NCI-H774 (cell line): ENCODE results near the gene PLEKHH1.
"Not testable (repeated sequence)": the region's sequence is repeated elsewhere in the genome, so short reads cannot be mapped to it uniquely, and the experiment has no call there.

Source experiments
- DNase-seq: peaks from one replicate; lab custom pipeline; 2025; lab: John Stamatoyannopoulos, UW

The PLEKHH1 gene

DNA sequence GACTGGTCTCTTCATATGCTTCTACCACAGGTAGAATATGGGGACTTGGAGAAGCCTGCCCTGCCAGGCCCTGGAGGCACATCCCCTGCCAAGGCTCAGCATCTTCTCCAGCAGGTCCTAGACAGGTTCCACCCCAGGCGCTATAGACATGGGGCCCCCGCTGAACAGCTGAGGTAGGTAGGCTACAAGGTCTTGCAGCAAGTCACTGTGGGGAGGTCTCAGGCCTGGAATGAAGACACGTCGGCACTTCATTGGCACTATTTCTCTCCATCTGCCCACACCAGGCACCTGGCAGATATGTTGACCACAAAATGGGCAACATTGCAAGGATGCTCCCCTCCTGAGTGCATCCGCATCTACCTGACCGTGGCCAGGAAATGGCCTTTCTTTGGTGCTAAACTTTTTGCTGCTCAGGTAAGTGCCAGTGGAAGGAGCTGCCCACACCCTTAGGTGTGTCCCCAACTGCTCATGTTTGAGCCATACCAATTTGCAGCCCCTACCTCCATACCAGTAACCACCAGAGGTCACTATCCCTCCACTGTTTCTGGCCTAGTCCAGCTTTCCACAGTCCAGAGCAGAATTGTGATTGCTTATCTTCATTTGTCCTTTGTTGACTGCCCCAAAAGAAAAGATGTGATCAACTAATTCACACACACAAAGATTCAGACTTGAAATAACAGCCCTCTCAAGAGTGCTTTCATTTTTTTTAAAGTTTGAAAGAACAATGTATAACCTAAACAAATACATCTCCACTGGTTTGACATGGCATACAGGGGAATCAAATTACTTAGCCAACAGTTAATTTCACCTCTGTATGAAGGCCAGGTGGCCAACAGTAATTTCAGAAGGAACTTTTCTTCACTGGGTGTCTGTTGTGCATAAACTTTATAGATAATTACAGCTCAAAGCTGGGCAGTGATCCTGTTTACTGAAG lies 50.9 kb downstream of the PLEKHH1 start:
- no peak for DNase-seq

DNA sequence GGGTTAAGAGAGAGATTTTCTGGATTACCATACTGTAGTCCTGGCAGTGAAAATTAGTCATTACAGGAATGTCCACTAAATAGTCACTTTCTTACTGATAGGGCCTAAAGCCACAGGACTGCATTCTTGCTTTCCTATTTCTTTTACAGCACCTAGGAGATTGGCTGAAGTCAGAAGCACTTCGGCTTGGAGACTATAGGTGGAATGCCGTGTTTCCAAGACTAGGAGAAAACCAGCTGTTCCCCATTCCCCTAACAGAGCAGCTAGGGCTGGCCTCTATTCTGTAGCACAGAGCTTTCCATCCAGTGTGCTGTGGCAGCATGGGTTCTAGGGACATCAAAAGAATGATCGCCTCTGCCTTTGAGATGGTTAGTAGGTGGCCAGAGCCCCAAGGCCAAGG lies 51.9 kb downstream of the PLEKHH1 start:
- DNase-seq: no peak

DNA sequence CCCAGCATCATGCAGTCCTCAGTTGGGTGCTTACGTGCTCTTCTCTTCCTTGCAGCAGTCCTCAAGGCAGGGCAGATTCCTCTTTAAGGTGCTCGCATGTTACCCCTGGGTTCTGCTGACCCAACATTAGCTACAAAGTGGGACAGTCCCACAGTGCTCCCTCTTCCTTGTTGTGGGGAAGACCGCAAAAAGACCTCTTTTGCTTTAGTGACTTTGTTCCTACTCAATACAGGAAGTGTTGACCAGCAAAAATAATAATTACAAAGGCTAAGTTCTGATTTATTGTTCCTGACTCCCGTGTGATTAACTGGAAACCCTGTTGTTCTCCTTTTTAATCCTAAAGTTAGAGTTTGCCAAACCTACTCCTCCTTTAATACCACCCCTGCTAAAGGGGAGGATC lies 53.3 kb downstream of the PLEKHH1 start:
- DNase-seq: no peak

- DNase-seq: no peak
Measured at GRCh38 chr14:67589204-67589770, 56.2 kb downstream of the PLEKHH1 start.

GRCh38 chr14:67593650-67594049 lies 60.6 kb downstream of the PLEKHH1 start:
- not testable (repeated sequence) for DNase-seq

DNA sequence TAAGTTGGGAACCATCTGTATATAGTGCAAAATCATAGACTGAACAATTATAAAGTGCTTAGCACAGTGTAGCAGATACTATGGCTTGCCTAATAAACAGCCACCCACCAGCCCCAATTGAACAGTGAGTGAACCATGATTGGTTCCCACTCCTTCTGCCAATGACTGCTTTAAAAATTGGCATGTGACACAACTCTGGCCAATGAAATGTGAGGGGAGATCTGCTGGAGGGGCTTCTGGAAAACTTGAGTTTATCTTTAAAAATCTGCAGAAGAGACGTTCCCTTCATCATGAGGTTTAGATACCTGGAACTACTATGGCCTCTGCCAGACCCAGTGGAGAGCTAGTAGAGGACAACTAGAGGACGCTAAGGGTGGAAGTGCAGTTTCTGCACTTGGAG lies 62.3 kb downstream of the PLEKHH1 start:
- DNase-seq: no peak

- peak; percentile 70 for DNase-seq
Measured at GRCh38 chr14:67599698-67600561, 66.8 kb downstream of the PLEKHH1 start, which contains the start of gene PIGH. TSS of gene PIGH (minus strand) at chr14:67600268. CDS start at chr14:67600203, 65 bp downstream.

- DNase-seq: not testable (repeated sequence)
Measured at GRCh38 chr14:67600562-67600974, 67.5 kb downstream of the PLEKHH1 start.

GRCh38 chr14:67602076-67602475 lies 69.0 kb downstream of the PLEKHH1 start:
- no peak for DNase-seq

DNA sequence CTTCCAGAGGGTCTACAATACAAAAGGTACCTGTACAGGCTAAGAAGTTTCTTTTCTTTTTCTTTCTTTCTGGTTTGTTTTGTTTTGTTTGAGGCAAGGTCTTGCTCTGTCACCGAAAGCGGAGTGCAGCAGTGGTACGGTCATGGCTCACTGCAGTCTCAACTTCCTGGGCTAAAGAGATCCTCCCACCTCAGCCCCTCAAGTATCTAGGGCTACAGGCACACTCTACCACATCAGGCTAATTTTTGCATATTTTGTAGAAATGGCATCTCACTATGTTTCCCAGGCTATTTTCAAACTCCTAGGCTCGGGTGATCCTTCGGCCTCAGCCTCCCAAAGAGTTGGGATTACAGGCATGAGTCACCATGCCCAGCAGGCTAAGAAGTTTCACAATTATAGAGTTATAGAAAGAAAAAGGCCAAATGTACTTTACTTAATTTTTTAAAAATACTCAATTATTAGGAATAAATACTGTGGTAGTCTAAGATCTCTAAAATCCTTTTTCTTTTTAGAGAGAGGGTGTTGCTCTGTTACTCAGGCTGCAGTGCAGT lies 70.0 kb downstream of the PLEKHH1 start:
- no peak for DNase-seq

- DNase-seq: no peak
Measured at GRCh38 chr14:67607646-67608045, 74.6 kb downstream of the PLEKHH1 start.

DNA sequence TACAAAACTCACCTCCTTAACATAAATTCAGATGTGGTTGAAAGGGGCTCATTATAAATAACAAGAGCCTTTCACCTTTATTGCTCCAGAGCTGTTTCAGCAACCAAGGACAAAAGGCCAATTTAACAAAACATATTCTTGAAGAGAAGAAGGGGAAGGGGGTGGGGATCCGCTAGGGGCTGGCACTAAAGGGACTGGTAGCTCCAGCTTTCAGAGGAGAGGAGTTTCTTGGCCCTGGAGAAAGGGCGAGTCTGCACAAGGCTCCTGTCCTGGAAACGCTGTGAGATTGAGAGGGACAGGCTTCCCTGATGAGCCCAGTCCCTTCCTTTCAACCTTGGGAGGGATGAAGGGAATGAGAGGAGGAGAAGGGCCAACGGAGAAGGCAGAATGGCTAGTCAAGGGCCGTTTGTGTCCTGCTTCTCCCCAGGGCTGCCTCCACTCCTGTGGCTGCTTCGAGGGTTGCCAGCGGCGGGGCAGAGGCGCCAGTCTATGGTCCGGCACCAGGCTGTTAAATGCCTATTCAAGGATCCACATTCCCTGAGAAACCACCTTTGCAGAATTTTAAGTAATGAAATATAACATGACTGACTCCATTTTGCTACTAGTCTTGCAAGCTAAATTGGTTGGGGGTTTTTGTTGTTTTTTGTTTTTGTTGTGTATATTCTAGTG lies 76.7 kb downstream of the PLEKHH1 start:
- DNase-seq: no peak

- no peak for DNase-seq
Measured at GRCh38 chr14:67610491-67610890, 77.4 kb downstream of the PLEKHH1 start.

- no peak for DNase-seq
Measured at GRCh38 chr14:67618617-67619063, 85.5 kb downstream of the PLEKHH1 start.

DNA sequence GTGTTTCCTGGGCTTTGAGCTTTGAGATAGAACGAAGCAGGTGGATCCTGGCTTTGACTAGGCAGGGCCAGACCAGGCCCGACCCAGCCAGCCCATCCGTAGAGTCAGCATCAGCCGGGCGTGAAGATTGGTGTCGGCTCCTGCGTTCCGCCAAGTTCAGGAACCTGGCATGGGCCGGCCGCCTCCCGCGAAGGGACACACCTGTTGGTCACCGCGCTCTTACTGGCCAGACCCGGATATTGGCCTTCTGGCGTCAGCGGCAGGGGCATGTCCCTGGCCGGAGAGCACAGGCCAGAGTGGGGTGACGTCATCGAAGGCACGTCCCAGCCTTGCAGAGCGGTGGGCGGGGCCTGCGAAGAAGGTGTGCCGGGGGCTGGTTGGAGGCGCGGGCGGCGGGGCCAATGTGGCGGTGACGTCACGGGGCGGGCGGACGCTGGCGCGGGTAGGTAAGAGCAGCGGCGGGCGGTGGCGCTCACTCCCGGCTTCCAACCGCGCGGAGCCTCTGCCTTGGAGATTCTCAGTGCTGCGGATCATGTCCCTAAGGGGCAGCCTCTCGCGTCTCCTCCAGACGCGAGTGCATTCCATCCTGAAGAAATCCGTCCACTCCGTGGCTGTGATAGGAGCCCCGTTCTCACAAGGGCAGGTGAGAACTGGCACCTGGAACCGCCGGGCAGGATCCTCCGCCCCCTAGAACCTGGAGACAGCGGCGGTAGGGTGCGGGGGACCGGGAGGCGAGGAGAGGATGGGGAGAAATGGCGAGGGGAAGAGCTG lies 86.5 kb downstream of the PLEKHH1 start, which contains the start of gene ARG2:
Gene ARG2, plus strand, starts transcription at position 475 of the 771 bp plus-strand sequence. Its CDS starts 58 bp downstream, at position 533.
- peak; percentile 87 for DNase-seq

DNA sequence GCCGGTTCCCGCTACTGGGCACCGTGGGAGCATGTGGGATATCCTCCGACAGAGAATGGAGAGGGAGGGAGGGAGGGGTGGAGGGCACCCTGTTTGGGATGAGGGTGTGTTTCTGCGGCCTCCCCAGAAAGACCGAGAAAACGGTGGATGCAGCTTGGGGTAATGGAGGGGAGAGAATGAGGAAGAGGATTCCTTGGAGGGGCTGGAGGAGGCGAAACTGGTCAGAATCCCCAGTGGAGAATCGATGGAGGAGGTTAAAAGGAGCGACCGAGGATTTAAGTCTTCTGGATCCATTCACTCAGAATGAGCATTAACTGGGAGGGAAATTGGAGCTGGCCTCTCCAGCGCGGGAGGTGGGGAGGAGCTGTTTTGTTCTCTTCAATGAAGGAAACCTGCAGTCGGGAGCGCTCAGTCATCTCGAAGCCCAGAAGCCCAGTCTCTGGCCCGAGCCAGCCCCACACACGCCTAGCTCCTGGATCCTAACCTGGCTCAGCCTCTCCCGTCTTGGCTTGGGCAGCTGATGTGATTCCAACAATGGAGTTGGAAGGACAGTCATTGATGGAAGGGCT lies 87.2 kb downstream of the PLEKHH1 start:
- no peak for DNase-seq

DNA sequence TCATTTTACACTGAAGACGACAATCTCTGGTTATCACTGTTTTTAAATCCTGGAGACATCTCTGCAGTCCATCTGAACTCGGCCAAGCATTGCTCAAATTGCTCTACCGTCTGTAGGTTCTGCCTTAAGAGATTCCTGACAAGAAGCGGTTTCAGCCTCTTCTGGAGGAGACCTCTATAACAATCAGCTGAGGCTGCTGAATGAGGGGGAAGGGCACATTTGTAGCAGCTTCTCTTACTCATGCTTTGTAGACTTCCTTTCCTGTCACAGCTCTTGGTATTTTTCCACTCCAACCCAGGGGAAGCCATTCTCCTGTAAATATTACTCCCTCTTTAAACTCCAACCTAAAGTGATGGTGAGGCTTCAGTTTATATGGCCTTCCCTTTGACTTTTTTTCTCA lies 89.6 kb downstream of the PLEKHH1 start:
- no peak for DNase-seq

- DNase-seq: no peak
Measured at GRCh38 chr14:67623114-67623513, 90.0 kb downstream of the PLEKHH1 start.

GRCh38 chr14:67626131-67626530 lies 93.0 kb downstream of the PLEKHH1 start:
- DNase-seq: not testable (repeated sequence)

- no peak for DNase-seq
Measured at GRCh38 chr14:67627519-67627918, 94.4 kb downstream of the PLEKHH1 start.
